Measurements from ENCODE around the gene RANGRF.

DNA sequence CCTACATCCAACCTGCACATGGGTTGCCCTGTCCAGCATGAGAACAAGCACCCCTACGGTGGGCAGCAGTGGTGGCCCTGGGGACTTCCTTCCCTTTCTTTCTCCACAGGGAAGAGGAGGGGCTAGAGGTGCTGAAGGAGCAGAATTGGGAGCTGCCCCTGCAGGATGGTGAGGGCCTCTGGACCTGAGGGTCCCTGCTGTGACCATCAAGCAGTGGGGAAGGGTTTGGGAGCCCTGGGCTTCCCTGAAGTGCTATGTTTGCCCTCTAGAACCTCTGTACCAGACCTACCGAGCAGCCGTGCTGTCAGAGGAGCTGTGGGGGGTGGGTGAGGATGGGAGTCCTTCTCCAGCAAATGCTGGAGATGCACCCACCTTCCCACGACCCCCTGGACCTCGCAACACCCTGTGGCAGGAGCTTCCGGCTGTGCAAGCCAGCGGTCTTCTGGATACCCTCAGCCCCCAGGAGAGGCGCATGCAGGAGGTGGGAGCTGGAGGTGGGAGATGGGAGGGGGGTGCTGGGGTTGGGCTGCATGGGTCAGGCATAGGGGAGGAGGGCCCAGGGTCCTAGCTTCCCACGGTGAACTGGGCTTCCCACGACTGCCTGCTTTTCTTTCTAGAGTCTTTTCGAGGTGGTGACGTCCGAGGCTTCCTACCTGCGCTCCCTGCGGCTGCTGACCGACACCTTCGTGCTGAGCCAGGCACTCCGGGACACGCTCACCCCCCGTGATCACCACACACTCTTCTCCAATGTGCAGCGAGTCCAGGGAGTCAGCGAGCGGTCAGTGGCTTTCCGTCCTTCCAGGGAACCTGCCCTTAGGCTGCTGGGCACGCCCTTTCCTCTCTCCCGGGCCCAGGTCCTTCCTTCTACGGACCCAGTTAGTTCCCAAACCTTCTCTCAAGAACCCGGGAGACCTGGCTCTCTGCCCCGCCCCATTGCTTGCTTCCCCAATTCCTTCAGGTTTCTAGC lies 26.6 kb downstream of the RANGRF start:
- TF ChIP-seq POLR2A (IDR thresholded peaks at IDR 0.05) (no peak), POLR2AphosphoS5 (IDR thresholded peaks at IDR 0.05) (no peak)
- TF ChIP-seq, protein P1, sequence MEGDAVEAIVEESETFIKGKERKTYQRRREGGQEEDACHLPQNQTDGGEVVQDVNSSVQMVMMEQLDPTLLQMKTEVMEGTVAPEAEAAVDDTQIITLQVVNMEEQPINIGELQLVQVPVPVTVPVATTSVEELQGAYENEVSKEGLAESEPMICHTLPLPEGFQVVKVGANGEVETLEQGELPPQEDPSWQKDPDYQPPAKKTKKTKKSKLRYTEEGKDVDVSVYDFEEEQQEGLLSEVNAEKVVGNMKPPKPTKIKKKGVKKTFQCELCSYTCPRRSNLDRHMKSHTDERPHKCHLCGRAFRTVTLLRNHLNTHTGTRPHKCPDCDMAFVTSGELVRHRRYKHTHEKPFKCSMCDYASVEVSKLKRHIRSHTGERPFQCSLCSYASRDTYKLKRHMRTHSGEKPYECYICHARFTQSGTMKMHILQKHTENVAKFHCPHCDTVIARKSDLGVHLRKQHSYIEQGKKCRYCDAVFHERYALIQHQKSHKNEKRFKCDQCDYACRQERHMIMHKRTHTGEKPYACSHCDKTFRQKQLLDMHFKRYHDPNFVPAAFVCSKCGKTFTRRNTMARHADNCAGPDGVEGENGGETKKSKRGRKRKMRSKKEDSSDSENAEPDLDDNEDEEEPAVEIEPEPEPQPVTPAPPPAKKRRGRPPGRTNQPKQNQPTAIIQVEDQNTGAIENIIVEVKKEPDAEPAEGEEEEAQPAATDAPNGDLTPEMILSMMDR (IDR thresholded peaks at IDR 0.05 in 8 of 11, conservative IDR thresholded peaks at IDR 0.05 in 3 of 11) = no peak

Data from spleen (tissue), 7 donors.